Thyroid gland (tissue), 4 donors: ENCODE data around the gene OR52I2. TPM values are rescaled to one million over a fixed set of nuclear protein-coding genes. Genes with fewer than 3 reads are reported as not detected.

Experiments
- DNase-seq, 2 donors: peaks; one replicate each; pipeline ENCODE4 v3.0.0-alpha.2; 2019
- H3K27ac ChIP-seq, 3 donors: fragments of 200-600 bp; sonication (generic); 1 replicate in 2 of 3; 2 replicates in 1 of 3; pipeline ENCODE4 v1.5.1; 2016 to 2019; ENCODE audit warnings: mild to moderate bottlenecking in 1 of 3, moderate library complexity in 1 of 3
- H3K27me3 ChIP-seq: fragments of 200-600 bp; sonication (generic); one replicate; pipeline ENCODE4 v1.5.1; 2019
- H3K36me3 ChIP-seq, 2 donors: fragments of 200-600 bp; sonication (generic); one replicate each; pipeline ENCODE4 v1.5.1; 2016 to 2019
- H3K4me1 ChIP-seq, 2 donors: fragments of 200-600 bp; sonication (generic); one replicate each; pipeline ENCODE4 v1.5.1; 2017 to 2019
- H3K4me3 ChIP-seq, 3 donors: fragments of 200-600 bp; sonication (generic); replicated peaks in 1 of 3; 1 replicate in 2 of 3; 2 replicates in 1 of 3; pipeline ENCODE4 v1.5.1; 2016; ENCODE audit warnings: mild to moderate bottlenecking in 1 of 3
- H3K9me3 ChIP-seq: fragments of 200-600 bp; sonication (generic); one replicate; pipeline ENCODE4 v1.5.1; 2017
- CTCF ChIP-seq, 6 experiments: fragments of 200-600 bp in 3 of 6; fragments of 450-650 bp in 3 of 6; sonication (generic) in 3 of 6; IDR thresholded peaks; one replicate each; pipeline ENCODE4 v1.5.1; 2016 to 2019; ENCODE audit warnings: antibody characterized with exemption in 6 of 6, mild to moderate bottlenecking in 2 of 6, inconsistent platforms in 1 of 6, moderate library complexity in 1 of 6
- POLR2A ChIP-seq, 2 donors: fragments of 450-650 bp; IDR thresholded peaks; one replicate each; pipeline ENCODE4 v1.6.1; 2017; ENCODE audit warnings: antibody characterized with exemption in 2 of 2, mild to moderate bottlenecking in 2 of 2, moderate library complexity in 1 of 2
- WGBS, 2 donors: methylation state at CpG; one replicate each; pipeline ENCODE4 v1.1.5; 2017; 5-methylcytosine and 5-hydroxymethylcytosine counted together
- intact Hi-C: fragments of 100-400 bp; cut with DNase I; formaldehyde crosslinking; loops from one replicate; pipeline ENCODE4 v1.15.1; 2023
- total RNA-seq, 4 donors: library from RNA; depleted of rRNA; stranded (reverse); fragments of >200 nt; gene quantifications; one replicate each; pipeline ENCODE4 v1.2.3, GENCODE V29; 2016

Gene OR52I2
- total RNA-seq, 4 donors from 2014 or later, result not detected

GRCh38 chr11:4580124-4580523 is 1.4 kb upstream of the OR52I2 start:
- TF ChIP-seq POLR2A (IDR thresholded peaks at IDR 0.05) (no peak), CTCF (IDR thresholded peaks at IDR 0.05) (no peak)
- H3K4me3 ChIP-seq, result no peak overlapping the region
- no peaks in the 10 kb centered on the region for H3K36me3 ChIP-seq
- WGBS, 2 donors, result 88 to 91% methylated on average over 1 of the region's 1 CpG
- no peaks in the 10 kb centered on the region for H3K4me1 ChIP-seq
- DNase-seq, result no peak
- H3K27ac ChIP-seq, result no peak overlapping the region
- intact Hi-C loops, result no loop called here
- no peaks in the 10 kb centered on the region for H3K27me3 ChIP-seq
- H3K9me3 ChIP-seq, result no peaks in the 10 kb centered on the region

GRCh38 chr11:4589017-4589416 is 7.5 kb downstream of the OR52I2 start:
- Histone ChIP-seq H3K9me3 (no peaks in the 10 kb centered on the region), H3K27ac (no peak overlapping the region), H3K36me3 (no peaks in the 10 kb centered on the region), H3K4me1 (no peaks in the 10 kb centered on the region), H3K27me3 (no peaks in the 10 kb centered on the region), H3K4me3 (no peak overlapping the region)
- 64 to 78% methylated on average over 3 of the region's 3 CpGs for WGBS, 2 donors
- no peak for TF ChIP-seq POLR2A (IDR thresholded peaks at IDR 0.05)
- TF ChIP-seq CTCF (IDR thresholded peaks at IDR 0.05), result no peak
- intact Hi-C loops, result no loop called here
- DNase-seq, result no peak

- H3K36me3 ChIP-seq, result peaks cover 5% of the 10 kb centered on the region in 2 donors
- WGBS, 2 donors, result 78 to 83% methylated on average over 1 of the region's 1 CpG
- no peaks in the 10 kb centered on the region for H3K4me1 ChIP-seq
- no peak within 1 kb of the TSS for H3K4me3 ChIP-seq
- H3K27ac ChIP-seq, result no peak within 1 kb of the TSS
- no peak for DNase-seq
- intact Hi-C loops, result no loop called here
- TF ChIP-seq CTCF (IDR thresholded peaks at IDR 0.05), result no peak
- TF ChIP-seq POLR2A (IDR thresholded peaks at IDR 0.05), result no peak
- no peaks in the 10 kb centered on the region for H3K9me3 ChIP-seq
- H3K27me3 ChIP-seq, result no peaks in the 10 kb centered on the region
These were observed 12.2 kb downstream of the OR52I2 start, which contains the start of gene OR52I1 for GRCh38 chr11:4593739-4594138. Gene OR52I1 (plus strand): TSS chr11:4594039. CDS start chr11:4594039, 0 bp downstream.

- no peak for TF ChIP-seq POLR2A (IDR thresholded peaks at IDR 0.05)
- no peak for TF ChIP-seq CTCF (IDR thresholded peaks at IDR 0.05)
- WGBS, 2 donors, result 76 to 100% methylated on average over 3 to 4 of the region's 4 CpGs
- intact Hi-C loops, result no loop called here
- DNase-seq, result no peak
- Histone ChIP-seq H3K9me3 (no peaks in the 10 kb centered on the region), H3K4me3 (no peak overlapping the region), H3K27me3 (no peaks in the 10 kb centered on the region), H3K4me1 (peaks cover 7 to 16% of the 10 kb centered on the region in 2 donors), H3K36me3 (peaks cover 24 to 29% of the 10 kb centered on the region in 2 donors), H3K27ac (no peak overlapping the region)
These were observed 23.5 kb downstream of the OR52I2 start for GRCh38 chr11:4605057-4605456.

- intact Hi-C loops, result no loop called here
- no peaks in the 10 kb centered on the region for H3K27me3 ChIP-seq
- DNase-seq, result no peak
- no peak overlapping the region for H3K4me3 ChIP-seq
- peaks cover 7 to 16% of the 10 kb centered on the region in 2 donors for H3K4me1 ChIP-seq
- peaks cover 10 to 15% of the 10 kb centered on the region in 2 donors for H3K36me3 ChIP-seq
- no peaks in the 10 kb centered on the region for H3K9me3 ChIP-seq
- H3K27ac ChIP-seq, result no peak overlapping the region
- TF ChIP-seq POLR2A (IDR thresholded peaks at IDR 0.05) (no peak), CTCF (IDR thresholded peaks at IDR 0.05) (no peak)
- 76 to 84% methylated on average over 1 of the region's 1 CpG for WGBS, 2 donors
These were observed 24.9 kb downstream of the OR52I2 start for GRCh38 chr11:4606231-4607015.
